Measurements from ENCODE around the gene ATXN7L1. TPM values are rescaled to one million over a fixed set of nuclear protein-coding genes. Genes with fewer than 3 reads are reported as not detected.

ATXN7L1 gene
- total and polyA plus RNA-seq, 2 of the 8 experiments (the other 6 are each of a cell fraction or from before 2014, with no cell fraction given) = 14.3 to 34.0 TPM

- 87% methylated on average over 9 of the region's 9 CpGs; no CpG with 5 or more reads in 1 of the 2 experiments for WGBS, 2 experiments (ENCODE audit: extremely low coverage in 1 of 2, insufficient coverage in 1 of 2, insufficient read length in 1 of 2, insufficient replicate concordance in 2 of 2, low coverage in 1 of 2, low lambda C conversion rate in 2 of 2, missing lambda C conversion rate in 1 of 2)
Observed at GRCh38 chr7:105707967-105708762, 168.2 kb downstream of the ATXN7L1 start.

More at GRCh38 chr7:105707967-105708762, 168.2 kb downstream of the ATXN7L1 start:
- Histone ChIP-seq H2BK12ac (ENCODE audit: low read depth, low read length) (no peak overlapping the region), H4K8ac (ENCODE audit: extremely low read depth, insufficient read depth, low read length) (no peak overlapping the region), H3K27ac (ENCODE audit: low read depth, low read length) (no peak overlapping the region), H3K27me3 (replicated peaks in 1 of 4; ENCODE audit: control insufficient read depth in 3 of 4, extremely low read depth in 1 of 4, insufficient read depth in 3 of 4, low read length in 3 of 4) (no peaks in the 10 kb centered on the region), H2BK20ac (ENCODE audit: low read length) (no peak overlapping the region), H2BK120ac (replicated peaks; ENCODE audit: low read depth, low read length) (no peak overlapping the region), H4K20me1 (replicated peaks in 1 of 2; ENCODE audit: control insufficient read depth in 1 of 2, insufficient read depth in 2 of 2, low read length in 2 of 2) (no peaks in the 10 kb centered on the region), H3K4me3 (ENCODE audit: extremely low read depth in 1 of 4, insufficient read depth in 2 of 4, low read depth in 3 of 4, low read length in 4 of 4) (no peak overlapping the region), H2AK5ac (ENCODE audit: low read depth, low read length) (no peak overlapping the region), H3K9ac (replicated peaks in 1 of 4; ENCODE audit: extremely low read depth in 1 of 4, low read depth in 3 of 4, low read length in 3 of 4) (no peak overlapping the region), H3K18ac (ENCODE audit: extremely low read depth, low read length) (no peak overlapping the region), H2BK15ac (ENCODE audit: low read length) (no peak overlapping the region), H4K5ac (ENCODE audit: insufficient read length, low read depth, low read length) (no peak overlapping the region), H3K23ac (ENCODE audit: insufficient read length) (no peak overlapping the region), H3K79me1 (ENCODE audit: low read depth, low read length) (no peaks in the 10 kb centered on the region), H3K4me2 (ENCODE audit: insufficient read depth in 1 of 2, low read depth in 2 of 2, low read length in 2 of 2) (no peak overlapping the region), H3K79me2 (ENCODE audit: control insufficient read depth in 1 of 2, insufficient read depth in 2 of 2, low read length in 2 of 2) (no peaks in the 10 kb centered on the region), H2AFZ (ENCODE audit: low read length) (no peak overlapping the region), H3K36me3 (ENCODE audit: control insufficient read depth in 2 of 4, insufficient read depth in 4 of 4, low read length in 3 of 4) (peaks cover 0 to 24% (median 1%) of the 10 kb centered on the region in 4 experiments; a peak in 3 of 8 replicates), H4K91ac (replicated peaks; ENCODE audit: insufficient read length, low read length) (no peak overlapping the region), H3K14ac (ENCODE audit: insufficient read length) (no peak overlapping the region), H3K56ac (replicated peaks; ENCODE audit: insufficient read length, low read depth, low read length) (no peak overlapping the region), H3K4me1 (replicated peaks in 1 of 4; ENCODE audit: control insufficient read depth in 3 of 4, insufficient read depth in 4 of 4, low read length in 3 of 4) (peaks cover 0 to 3% (median 0%) of the 10 kb centered on the region in 4 experiments; a peak in 1 of 7 replicates), H3K23me2 (ENCODE audit: low read depth, low read length) (no peaks in the 10 kb centered on the region), H3K4ac (replicated peaks; ENCODE audit: insufficient read length, low read depth, low read length) (no peak overlapping the region), H2BK5ac (ENCODE audit: low read depth, low read length) (no peak overlapping the region), H3K9me3 (ENCODE audit: insufficient read depth in 2 of 2, low read depth in 1 of 2, low read length in 1 of 2) (peaks cover 27 to 28% of the 10 kb centered on the region in 2 experiments)
- CTCF ChIA-PET (ENCODE audit: partially characterized antibody) = interaction anchor here (0.7 to 1.2 kb wide), 2 partner anchors 21 to 51 kb away, joined by 3 read pairs; no protein-coding TSS in a partner anchor
- DNase-seq (ENCODE audit: low read depth in 1 of 2, low spot score in 2 of 2) (no peak), FAIRE-seq (no peak)
- POLR2A ChIA-PET (ENCODE audit: partially characterized antibody) = no interaction called here
- no peak for TF ChIP-seq ATF3 (IDR thresholded peaks at IDR 0.05; ENCODE audit: insufficient read depth, low read depth, low read length)
- no peak for TF ChIP-seq NRF1 (IDR thresholded peaks at IDR 0.05; ENCODE audit: low read depth, low read length)
- no peak for TF ChIP-seq RBBP5 (IDR thresholded peaks at IDR 0.05; ENCODE audit: borderline replicate concordance, low read depth, low read length)

Data from H1 (cell line).